GM23338 (cell line): ENCODE data around the gene C13orf46. TPM values are rescaled to one million over a fixed set of nuclear protein-coding genes. Genes with fewer than 3 reads are reported as not detected.

Source experiments
- ATAC-seq: fragments of 200-7000 bp; cut with Tn5 transposase; 3 replicates; pipeline ENCODE4 v1.9.1; 2020
- DNase-seq: peaks from one replicate; pipeline ENCODE4 v3.0.0-alpha.2; 2015; ENCODE audit warnings: low spot score
- H2AFZ ChIP-seq: fragments of 200-600 bp; sonication (generic); 2 replicates; pipeline ENCODE4 v1.8.0; 2016; ENCODE audit warnings: antibody characterized with exemption, mild to moderate bottlenecking, moderate library complexity
- H3F3A ChIP-seq: fragments of 200-600 bp; sonication (generic); replicated peaks from 2 replicates; pipeline ENCODE4 v1.8.0; 2017; ENCODE audit warnings: antibody characterized with exemption, mixed run types, low read depth
- H3K27ac ChIP-seq: fragments of 200-600 bp; sonication (generic); 2 replicates; pipeline ENCODE4 v1.6.1; 2016; ENCODE audit warnings: low read depth
- H3K27me3 ChIP-seq: fragments of 200-600 bp; sonication (generic); 2 replicates; pipeline ENCODE4 v1.8.0; 2016; ENCODE audit warnings: mild to moderate bottlenecking, mixed run types, moderate library complexity; ENCODE audit not compliant: insufficient read depth
- H3K36me3 ChIP-seq: fragments of 200-600 bp; sonication (generic); 2 replicates; pipeline ENCODE4 v1.8.0; 2016; ENCODE audit warnings: mild to moderate bottlenecking; ENCODE audit not compliant: insufficient read depth
- H3K4me1 ChIP-seq: fragments of 200-600 bp; sonication (generic); 2 replicates; pipeline ENCODE4 v1.8.0; 2016; ENCODE audit warnings: mild to moderate bottlenecking, moderate library complexity; ENCODE audit not compliant: insufficient read depth
- H3K4me2 ChIP-seq: fragments of 200-600 bp; sonication (generic); 2 replicates; pipeline ENCODE4 v1.7.1; 2017; ENCODE audit warnings: mixed run types
- H3K4me3 ChIP-seq: fragments of 200-600 bp; sonication (generic); 2 replicates; pipeline ENCODE4 v1.6.1; 2016; ENCODE audit warnings: mixed run types
- H3K79me2 ChIP-seq: fragments of 200-600 bp; sonication (generic); replicated peaks from 2 replicates; pipeline ENCODE4 v1.8.0; 2017; ENCODE audit warnings: mild to moderate bottlenecking; ENCODE audit not compliant: insufficient read depth
- H3K9me2 ChIP-seq: fragments of 200-600 bp; sonication (generic); 2 replicates; pipeline ENCODE4 v1.8.0; 2017; ENCODE audit not compliant: insufficient read depth
- H4K20me1 ChIP-seq: fragments of 200-600 bp; sonication (generic); replicated peaks from 2 replicates; pipeline ENCODE4 v1.8.0; 2017; ENCODE audit warnings: mild to moderate bottlenecking; ENCODE audit not compliant: insufficient read depth
- H3K27ac Mint-ChIP-seq: 2 replicates; pipeline ENCODE4 v1.8.0; 2020; ENCODE audit warnings: inconsistent platforms, mild to moderate bottlenecking, moderate library complexity, mixed read lengths
- H3K27me3 Mint-ChIP-seq: 3 replicates; pipeline ENCODE4 v1.8.0; 2022; ENCODE audit warnings: low read depth, mild to moderate bottlenecking, moderate library complexity, mixed read lengths, inconsistent platforms; ENCODE audit not compliant: insufficient read depth, poor library complexity
- H3K36me3 Mint-ChIP-seq: 3 replicates; pipeline ENCODE4 v1.8.0; 2021; ENCODE audit warnings: low read depth, mild to moderate bottlenecking, inconsistent platforms, moderate library complexity, mixed read lengths
- H3K4me1 Mint-ChIP-seq: 3 replicates; pipeline ENCODE4 v1.8.0; 2020; ENCODE audit warnings: mild to moderate bottlenecking, inconsistent platforms, mixed read lengths
- H3K4me3 Mint-ChIP-seq: 3 replicates; pipeline ENCODE4 v1.8.0; 2021; ENCODE audit warnings: moderate library complexity, mild to moderate bottlenecking, inconsistent platforms, mixed read lengths
- H3K9me3 Mint-ChIP-seq: 3 replicates; pipeline ENCODE4 v1.8.0; 2020; ENCODE audit warnings: moderate library complexity, mild to moderate bottlenecking, inconsistent platforms, mixed read lengths
- CREB1 ChIP-seq: fragments of 250-450 bp; sonication (Bioruptor Pico); IDR thresholded peaks from 2 replicates; pipeline ENCODE4 v1.5.0; 2020; ENCODE audit warnings: low read depth, mild to moderate bottlenecking, moderate library complexity
- CTCF ChIP-seq, 2 experiments: fragments of 200-600 bp in 1 of 2; sonication (generic) in 1 of 2; conservative IDR thresholded peaks; 2 replicates each; pipeline versions ENCODE4 v1.5.1 to v1.6.1; 2016 to 2017; ENCODE audit warnings: antibody characterized with exemption in 2 of 2, low read depth in 2 of 2, mild to moderate bottlenecking in 2 of 2, moderate library complexity in 1 of 2
- ETS1 ChIP-seq: IDR thresholded peaks from 2 replicates; pipeline ENCODE4 v1.6.1; 2016; ENCODE audit warnings: antibody characterized with exemption
- JUNB ChIP-seq: IDR thresholded peaks from one replicate; pipeline ENCODE4 v1.6.1; 2016; ENCODE audit warnings: antibody characterized with exemption; ENCODE audit not compliant: unreplicated experiment
- POLR2AphosphoS5 ChIP-seq: IDR thresholded peaks from 2 replicates; pipeline ENCODE4 v1.6.1; 2016; ENCODE audit warnings: antibody characterized with exemption, low read depth
- REST ChIP-seq: IDR thresholded peaks from one replicate; pipeline ENCODE4 v1.6.1; 2018; ENCODE audit warnings: antibody characterized with exemption; ENCODE audit not compliant: unreplicated experiment
- STAT1 ChIP-seq: IDR thresholded peaks from one replicate; pipeline ENCODE4 v1.6.1; 2016; ENCODE audit warnings: antibody characterized with exemption; ENCODE audit not compliant: unreplicated experiment
- ZNF114 ChIP-seq: fragments of 250-450 bp; sonication (Bioruptor Pico); IDR thresholded peaks from 2 replicates; pipeline ENCODE4 v1.5.0; 2020; ENCODE audit warnings: mild to moderate bottlenecking, moderate library complexity
- ZNF331 ChIP-seq: fragments of 250-450 bp; sonication (Bioruptor Pico); IDR thresholded peaks from 2 replicates; pipeline ENCODE4 v1.5.0; 2020; ENCODE audit warnings: low read depth, mild to moderate bottlenecking, moderate library complexity
- ZNF462 ChIP-seq: fragments of 250-450 bp; sonication (Bioruptor Pico); IDR thresholded peaks from 2 replicates; pipeline ENCODE4 v1.5.0; 2020; ENCODE audit warnings: mild to moderate bottlenecking, moderate library complexity
- polyA plus RNA-seq: library from polyadenylated mRNA; unstranded; fragments of >200 nt; fragmentation: Nextera tagmentation; extraction: Ambion mirVana; gene quantifications from 2 replicates; pipeline ENCODE4 v1.2.1, GENCODE V29; 2016
- total RNA-seq: library from RNA; depleted of rRNA; stranded (reverse); fragments of >200 nt; shearing (Covaris generic); gene quantifications from 2 replicates; pipeline ENCODE4 v1.2.3, GENCODE V29; 2014

C13orf46 gene
- total and polyA plus RNA-seq, 2 experiments from 2014 or later = 0.44 to 1.5 TPM

GRCh38 chr13:114004420-114005205 is 30.7 kb upstream of the C13orf46 start (continued):
- TF ChIP-seq REST = no peak
- TF ChIP-seq CREB1 (CRISPR knock-in tag) = no peak
- TF ChIP-seq ZNF114 (CRISPR knock-in tag) = no peak
- no peak for TF ChIP-seq CTCF (conservative IDR thresholded peaks at IDR 0.05; ENCODE audit: low read depth in 2 of 2)
- no peak for TF ChIP-seq ETS1
- no peak for TF ChIP-seq JUNB
- no peak for TF ChIP-seq POLR2AphosphoS5

GRCh38 chr13:114002771-114003321 is 29.0 kb upstream of the C13orf46 start:
- Mint-ChIP-seq H3K27me3 (peaks cover 4% of the 10 kb centered on the region), H3K4me1 (no peaks in the 10 kb centered on the region), H3K27ac (no peak overlapping the region), H3K4me3 (no peak overlapping the region), H3K36me3 (no peaks in the 10 kb centered on the region; the same call in 2 of the 3 replicates), H3K9me3 (no peaks in the 10 kb centered on the region)
- Histone ChIP-seq H4K20me1 (no peaks in the 10 kb centered on the region), H3K27me3 (no peaks in the 10 kb centered on the region), H3K9me2 (no peaks in the 10 kb centered on the region), H3K4me2 (no peak overlapping the region), H3F3A (no peaks in the 10 kb centered on the region), H3K27ac (no peak overlapping the region), H3K4me3 (no peak overlapping the region), H3K4me1 (no peaks in the 10 kb centered on the region), H2AFZ (no peak overlapping the region), H3K79me2 (no peaks in the 10 kb centered on the region), H3K36me3 (no peaks in the 10 kb centered on the region)
- DNase-seq (no peak), ATAC-seq (no peak)
- TF ChIP-seq ZNF331 (CRISPR knock-in tag) (no peak), ZNF462 (CRISPR knock-in tag) (no peak), JUNB (no peak), ETS1 (no peak), STAT1 (no peak)
